Vagina (tissue), 2 donors: Measurements from ENCODE around the gene NOP14. TPM values are rescaled to one million over a fixed set of nuclear protein-coding genes. Genes with fewer than 3 reads are reported as not detected.
A peak's percentile ranks its signal among the peaks of the same experiment; 100 is the strongest.

Experiments used
- DNase-seq, 2 donors: peaks; one replicate each; pipeline ENCODE4 v3.0.0-alpha.2; 2017; ENCODE audit errors: extremely low spot score in 2 of 2
- H3K27ac ChIP-seq: fragments of 200-600 bp; sonication (generic); one replicate; pipeline ENCODE4 v1.5.1; 2019
- H3K27me3 ChIP-seq: fragments of 200-600 bp; sonication (generic); one replicate; pipeline ENCODE4 v1.5.1; 2019
- H3K36me3 ChIP-seq, 2 donors: fragments of 200-600 bp; sonication (generic); one replicate each; pipeline ENCODE4 v1.5.1; 2017 to 2019
- H3K4me1 ChIP-seq: fragments of 200-600 bp; sonication (generic); one replicate; pipeline ENCODE4 v1.5.1; 2019
- H3K4me3 ChIP-seq, 2 donors: fragments of 200-600 bp; sonication (generic); 1 replicate in 1 of 2; 2 replicates in 1 of 2; pipeline ENCODE4 v1.5.1; 2016 to 2019
- H3K9me3 ChIP-seq: fragments of 200-600 bp; sonication (generic); one replicate; pipeline ENCODE4 v1.5.1; 2019
- CTCF ChIP-seq, 3 experiments: fragments of 450-650 bp in 2 of 3; fragments of 200-600 bp in 1 of 3; sonication (generic) in 1 of 3; IDR thresholded peaks; one replicate each; pipeline ENCODE4 v1.5.1; 2017 to 2019; ENCODE audit warnings: antibody characterized with exemption in 3 of 3, mild to moderate bottlenecking in 2 of 3, moderate library complexity in 2 of 3
- POLR2A ChIP-seq, 2 donors: fragments of 450-650 bp; IDR thresholded peaks; one replicate each; pipeline ENCODE4 v1.6.1; 2017; ENCODE audit warnings: antibody characterized with exemption in 2 of 2, mild to moderate bottlenecking in 2 of 2, moderate library complexity in 2 of 2
- POLR2AphosphoS5 ChIP-seq, 2 donors: sonication (generic); formaldehyde crosslinking; IDR thresholded peaks; one replicate each; pipeline ENCODE4 v1.9.0; 2017; ENCODE audit warnings: antibody characterized with exemption in 2 of 2, mild to moderate bottlenecking in 2 of 2, low read depth in 1 of 2; ENCODE audit not compliant: insufficient read depth in 1 of 2
- intact Hi-C: fragments of 100-400 bp; cut with DNase I; formaldehyde crosslinking; loops from one replicate; pipeline ENCODE4 v1.15.1; 2023
- total RNA-seq: library from RNA; depleted of rRNA; stranded (reverse); fragments of >200 nt; gene quantifications from one replicate; pipeline ENCODE4 v1.2.3, GENCODE V29; 2016

The NOP14 gene
- total RNA-seq, 1 donor from 2014 or later: 18.9 TPM

- H3K27ac ChIP-seq: peak overlapping the region; percentile 87
- no peaks in the 10 kb centered on the region for H3K27me3 ChIP-seq
- H3K36me3 ChIP-seq: peaks cover 0 to 35% of the 10 kb centered on the region in 2 donors
- DNase-seq: peak in 1 of 2 donors; percentile 88
- peaks cover 46% of the 10 kb centered on the region for H3K4me1 ChIP-seq
- H3K4me3 ChIP-seq: peak overlapping the region; percentile 81 to 93
- intact Hi-C loops: loop anchor here (10.0 kb wide), 1 partner anchor 181 kb away; the partner anchor contains the start of gene TNIP2
- no peaks in the 10 kb centered on the region for H3K9me3 ChIP-seq
- TF ChIP-seq POLR2AphosphoS5 (IDR thresholded peaks at IDR 0.05; ENCODE audit: insufficient read depth in 1 of 2, low read depth in 1 of 2) (no peak), POLR2A (IDR thresholded peaks at IDR 0.05) (no peak), CTCF (IDR thresholded peaks at IDR 0.05) (no peak)
These were observed 27.2 kb downstream of the NOP14 start for GRCh38 chr4:2935762-2936743.

GRCh38 chr4:2934813-2935761 is 28.1 kb downstream of the NOP14 start:
- TF ChIP-seq POLR2A (IDR thresholded peaks at IDR 0.05): peak in 1 of 2 donors; percentile 94
- no peak for TF ChIP-seq CTCF (IDR thresholded peaks at IDR 0.05)
- peak; percentile 69 to 93 for TF ChIP-seq POLR2AphosphoS5 (IDR thresholded peaks at IDR 0.05; ENCODE audit: insufficient read depth in 1 of 2, low read depth in 1 of 2)
- Histone ChIP-seq H3K4me1 (peaks cover 46% of the 10 kb centered on the region), H3K27me3 (no peaks in the 10 kb centered on the region), H3K36me3 (peaks cover 0 to 31% of the 10 kb centered on the region in 2 donors), H3K27ac (peak overlapping the region; percentile 87), H3K4me3 (peak overlapping the region; percentile 81 to 93), H3K9me3 (no peaks in the 10 kb centered on the region)
- DNase-seq: peak in 1 of 2 donors; percentile 90
- intact Hi-C loops: loop anchor here (10.0 kb wide), 1 partner anchor 180 kb away; the partner anchor contains the start of gene TNIP2

- Histone ChIP-seq H3K4me3 (peak overlapping the region; percentile 81 to 93), H3K4me1 (peaks cover 46% of the 10 kb centered on the region), H3K27ac (peak overlapping the region; percentile 87), H3K36me3 (peaks cover 0 to 26% of the 10 kb centered on the region in 2 donors), H3K27me3 (no peaks in the 10 kb centered on the region), H3K9me3 (no peaks in the 10 kb centered on the region)
- TF ChIP-seq POLR2AphosphoS5 (IDR thresholded peaks at IDR 0.05; ENCODE audit: insufficient read depth in 1 of 2, low read depth in 1 of 2): no peak
- TF ChIP-seq POLR2A (IDR thresholded peaks at IDR 0.05): no peak
- TF ChIP-seq CTCF (IDR thresholded peaks at IDR 0.05): no peak
- peak in 1 of 2 donors; percentile 90 for DNase-seq
- intact Hi-C loops: loop anchor here (10.0 kb wide), 1 partner anchor 179 kb away; the partner anchor contains the start of gene TNIP2
These were observed 29.0 kb downstream of the NOP14 start for GRCh38 chr4:2934077-2934812.

- H3K27me3 ChIP-seq: no peaks in the 10 kb centered on the region
- H3K36me3 ChIP-seq: peaks cover 0 to 26% of the 10 kb centered on the region in 2 donors
- TF ChIP-seq POLR2AphosphoS5 (IDR thresholded peaks at IDR 0.05; ENCODE audit: insufficient read depth in 1 of 2, low read depth in 1 of 2) (no peak), POLR2A (IDR thresholded peaks at IDR 0.05) (no peak), CTCF (IDR thresholded peaks at IDR 0.05) (no peak)
- H3K27ac ChIP-seq: peak overlapping the region; percentile 87
- intact Hi-C loops: loop anchor here (10.0 kb wide), 1 partner anchor 179 kb away; the partner anchor contains the start of gene TNIP2
- peaks cover 46% of the 10 kb centered on the region for H3K4me1 ChIP-seq
- DNase-seq: peak in 1 of 2 donors; percentile 89
- H3K9me3 ChIP-seq: no peaks in the 10 kb centered on the region
- H3K4me3 ChIP-seq: peak overlapping the region; percentile 81 to 93
These were observed 29.6 kb downstream of the NOP14 start for GRCh38 chr4:2933566-2934076.
